GM23338 (cell line): ENCODE results near the gene LRRC4B. TPM values are rescaled to one million over a fixed set of nuclear protein-coding genes. Genes with fewer than 3 reads are reported as not detected.

Source experiments
- ATAC-seq: fragments of 200-7000 bp; cut with Tn5 transposase; 3 replicates; pipeline ENCODE4 v1.9.1; 2020
- DNase-seq: peaks from one replicate; pipeline ENCODE4 v3.0.0-alpha.2; 2015; ENCODE audit warnings: low spot score
- H2AFZ ChIP-seq: fragments of 200-600 bp; sonication (generic); 2 replicates; pipeline ENCODE4 v1.8.0; 2016; ENCODE audit warnings: antibody characterized with exemption, mild to moderate bottlenecking, moderate library complexity
- H3F3A ChIP-seq: fragments of 200-600 bp; sonication (generic); replicated peaks from 2 replicates; pipeline ENCODE4 v1.8.0; 2017; ENCODE audit warnings: antibody characterized with exemption, mixed run types, low read depth
- H3K27ac ChIP-seq: fragments of 200-600 bp; sonication (generic); 2 replicates; pipeline ENCODE4 v1.6.1; 2016; ENCODE audit warnings: low read depth
- H3K27me3 ChIP-seq: fragments of 200-600 bp; sonication (generic); 2 replicates; pipeline ENCODE4 v1.8.0; 2016; ENCODE audit warnings: mild to moderate bottlenecking, mixed run types, moderate library complexity; ENCODE audit not compliant: insufficient read depth
- H3K36me3 ChIP-seq: fragments of 200-600 bp; sonication (generic); 2 replicates; pipeline ENCODE4 v1.8.0; 2016; ENCODE audit warnings: mild to moderate bottlenecking; ENCODE audit not compliant: insufficient read depth
- H3K4me1 ChIP-seq: fragments of 200-600 bp; sonication (generic); 2 replicates; pipeline ENCODE4 v1.8.0; 2016; ENCODE audit warnings: mild to moderate bottlenecking, moderate library complexity; ENCODE audit not compliant: insufficient read depth
- H3K4me2 ChIP-seq: fragments of 200-600 bp; sonication (generic); 2 replicates; pipeline ENCODE4 v1.7.1; 2017; ENCODE audit warnings: mixed run types
- H3K4me3 ChIP-seq: fragments of 200-600 bp; sonication (generic); 2 replicates; pipeline ENCODE4 v1.6.1; 2016; ENCODE audit warnings: mixed run types
- H3K79me2 ChIP-seq: fragments of 200-600 bp; sonication (generic); replicated peaks from 2 replicates; pipeline ENCODE4 v1.8.0; 2017; ENCODE audit warnings: mild to moderate bottlenecking; ENCODE audit not compliant: insufficient read depth
- H3K9me2 ChIP-seq: fragments of 200-600 bp; sonication (generic); 2 replicates; pipeline ENCODE4 v1.8.0; 2017; ENCODE audit not compliant: insufficient read depth
- H4K20me1 ChIP-seq: fragments of 200-600 bp; sonication (generic); replicated peaks from 2 replicates; pipeline ENCODE4 v1.8.0; 2017; ENCODE audit warnings: mild to moderate bottlenecking; ENCODE audit not compliant: insufficient read depth
- H3K27ac Mint-ChIP-seq: 2 replicates; pipeline ENCODE4 v1.8.0; 2020; ENCODE audit warnings: inconsistent platforms, mild to moderate bottlenecking, moderate library complexity, mixed read lengths
- H3K27me3 Mint-ChIP-seq: 3 replicates; pipeline ENCODE4 v1.8.0; 2022; ENCODE audit warnings: low read depth, mild to moderate bottlenecking, moderate library complexity, mixed read lengths, inconsistent platforms; ENCODE audit not compliant: insufficient read depth, poor library complexity
- H3K36me3 Mint-ChIP-seq: 3 replicates; pipeline ENCODE4 v1.8.0; 2021; ENCODE audit warnings: low read depth, mild to moderate bottlenecking, inconsistent platforms, moderate library complexity, mixed read lengths
- H3K4me1 Mint-ChIP-seq: 3 replicates; pipeline ENCODE4 v1.8.0; 2020; ENCODE audit warnings: mild to moderate bottlenecking, inconsistent platforms, mixed read lengths
- H3K4me3 Mint-ChIP-seq: 3 replicates; pipeline ENCODE4 v1.8.0; 2021; ENCODE audit warnings: moderate library complexity, mild to moderate bottlenecking, inconsistent platforms, mixed read lengths
- H3K9me3 Mint-ChIP-seq: 3 replicates; pipeline ENCODE4 v1.8.0; 2020; ENCODE audit warnings: moderate library complexity, mild to moderate bottlenecking, inconsistent platforms, mixed read lengths
- CREB1 ChIP-seq: fragments of 250-450 bp; sonication (Bioruptor Pico); IDR thresholded peaks from 2 replicates; pipeline ENCODE4 v1.5.0; 2020; ENCODE audit warnings: low read depth, mild to moderate bottlenecking, moderate library complexity
- CTCF ChIP-seq, 2 experiments: fragments of 200-600 bp in 1 of 2; sonication (generic) in 1 of 2; conservative IDR thresholded peaks; 2 replicates each; pipeline versions ENCODE4 v1.5.1 to v1.6.1; 2016 to 2017; ENCODE audit warnings: antibody characterized with exemption in 2 of 2, low read depth in 2 of 2, mild to moderate bottlenecking in 2 of 2, moderate library complexity in 1 of 2
- JUNB ChIP-seq: IDR thresholded peaks from one replicate; pipeline ENCODE4 v1.6.1; 2016; ENCODE audit warnings: antibody characterized with exemption; ENCODE audit not compliant: unreplicated experiment
- NANOG ChIP-seq: IDR thresholded peaks from 2 replicates; pipeline ENCODE4 v1.6.1; 2016; ENCODE audit warnings: antibody characterized with exemption, borderline replicate concordance
- POLR2AphosphoS5 ChIP-seq: IDR thresholded peaks from 2 replicates; pipeline ENCODE4 v1.6.1; 2016; ENCODE audit warnings: antibody characterized with exemption, low read depth
- REST ChIP-seq: IDR thresholded peaks from one replicate; pipeline ENCODE4 v1.6.1; 2018; ENCODE audit warnings: antibody characterized with exemption; ENCODE audit not compliant: unreplicated experiment
- ZNF114 ChIP-seq: fragments of 250-450 bp; sonication (Bioruptor Pico); IDR thresholded peaks from 2 replicates; pipeline ENCODE4 v1.5.0; 2020; ENCODE audit warnings: mild to moderate bottlenecking, moderate library complexity
- ZNF331 ChIP-seq: fragments of 250-450 bp; sonication (Bioruptor Pico); IDR thresholded peaks from 2 replicates; pipeline ENCODE4 v1.5.0; 2020; ENCODE audit warnings: low read depth, mild to moderate bottlenecking, moderate library complexity
- polyA plus RNA-seq: library from polyadenylated mRNA; unstranded; fragments of >200 nt; fragmentation: Nextera tagmentation; extraction: Ambion mirVana; gene quantifications from 2 replicates; pipeline ENCODE4 v1.2.1, GENCODE V29; 2016
- total RNA-seq: library from RNA; depleted of rRNA; stranded (reverse); fragments of >200 nt; shearing (Covaris generic); gene quantifications from 2 replicates; pipeline ENCODE4 v1.2.3, GENCODE V29; 2014

LRRC4B gene
- total and polyA plus RNA-seq, 2 experiments from 2014 or later: 2.0 to 13.2 TPM

GRCh38 chr19:50512999-50513745, 55.1 kb downstream of the LRRC4B start:
- Histone ChIP-seq H3K79me2 (no peaks in the 10 kb centered on the region), H4K20me1 (no peaks in the 10 kb centered on the region; the same call in 1 of the 2 replicates), H2AFZ (no peak overlapping the region), H3K4me2 (no peak overlapping the region), H3K27me3 (peaks cover 30% of the 10 kb centered on the region), H3K27ac (no peak overlapping the region), H3K4me1 (peaks cover 10% of the 10 kb centered on the region; the same call in 1 of the 2 replicates), H3K36me3 (no peaks in the 10 kb centered on the region), H3K4me3 (no peak overlapping the region), H3F3A (no peaks in the 10 kb centered on the region), H3K9me2 (no peaks in the 10 kb centered on the region)
- Mint-ChIP-seq H3K4me1 (no peaks in the 10 kb centered on the region), H3K36me3 (peaks cover 24% of the 10 kb centered on the region), H3K9me3 (peaks cover 86% of the 10 kb centered on the region), H3K27ac (no peak overlapping the region), H3K27me3 (peaks cover 12% of the 10 kb centered on the region), H3K4me3 (no peak overlapping the region)
- DNase-seq (no peak), ATAC-seq (no peak)
- TF ChIP-seq NANOG (no peak), REST (no peak), JUNB (no peak), CREB1 (CRISPR knock-in tag) (no peak), POLR2AphosphoS5 (no peak), CTCF (conservative IDR thresholded peaks at IDR 0.05; ENCODE audit: low read depth in 2 of 2) (no peak), ZNF331 (CRISPR knock-in tag) (no peak), ZNF114 (CRISPR knock-in tag) (no peak)
